ENCODE measurements around the gene METTL5. TPM values are rescaled to one million over a fixed set of nuclear protein-coding genes. Genes with fewer than 3 reads are reported as not detected.
A peak's percentile ranks its signal among the peaks of the same experiment; 100 is the strongest.
"Not testable (repeated sequence)": the region's sequence is repeated elsewhere in the genome, so short reads cannot be mapped to it uniquely, and the experiment has no call there.

The METTL5 gene
- polyA plus RNA-seq (ENCODE audit: insufficient read length in 3 of 3): 10 to 100 TPM; 42.3 to 48.0 (median 47.3) TPM
- long read RNA-seq, donor 1, transcript METTL5-201 (7 exons, 1,010 nt): minor isoform, 11 of 41 reads
- long read RNA-seq, donor 1, transcript METTL5-206 (8 exons, 880 nt): major isoform, 18 of 41 reads
- long read RNA-seq, donor 1, transcript METTL5-203 (8 exons, 800 nt): minor isoform, 11 of 41 reads
- long read RNA-seq, donor 1, partial matches to known transcripts: 0 of 41 reads
- long read RNA-seq, donor 1, other reads (novel, unspliced or antisense): 0 of 41 reads
- long read RNA-seq, donor 2, transcript METTL5-206 (8 exons, 880 nt): major isoform, 18 of 46 reads
- long read RNA-seq, donor 2, transcript METTL5-201 (7 exons, 1,010 nt): minor isoform, 9 of 46 reads
- long read RNA-seq, donor 2, transcript METTL5-203 (8 exons, 800 nt): major isoform, 18 of 46 reads
- long read RNA-seq, donor 2, partial matches to known transcripts: 0 of 46 reads
- long read RNA-seq, donor 2, other reads (novel, unspliced or antisense): 0 of 46 reads
- long read RNA-seq, donor 3, transcript METTL5-206 (8 exons, 880 nt): major isoform, 17 of 656 reads
- long read RNA-seq, donor 3, transcript METTL5-203 (8 exons, 800 nt): minor isoform, 5 of 656 reads
- long read RNA-seq, donor 3, transcript METTL5-201 (7 exons, 1,010 nt): minor isoform, 6 of 656 reads
- long read RNA-seq, donor 3, partial matches to known transcripts: 586 of 656 reads
- long read RNA-seq, donor 3, other reads (novel, unspliced or antisense): 41 of 656 reads
- long read RNA-seq, donor 4, transcript METTL5-201 (7 exons, 1,010 nt): minor isoform, 6 of 37 reads
- long read RNA-seq, donor 4, transcript METTL5-206 (8 exons, 880 nt): major isoform, 16 of 37 reads
- long read RNA-seq, donor 4, transcript METTL5-203 (8 exons, 800 nt): minor isoform, 15 of 37 reads
- long read RNA-seq, donor 4, partial matches to known transcripts: 0 of 37 reads
- long read RNA-seq, donor 4, other reads (novel, unspliced or antisense): 0 of 37 reads
- long read RNA-seq, donor 5, transcript METTL5-206 (8 exons, 880 nt): major isoform, 11 of 23 reads
- long read RNA-seq, donor 5, transcript METTL5-203 (8 exons, 800 nt): minor isoform, 9 of 23 reads
- long read RNA-seq, donor 5, partial matches to known transcripts: 0 of 23 reads
- long read RNA-seq, donor 5, other reads (novel, unspliced or antisense): 0 of 23 reads
- long read RNA-seq, donor 6, transcript METTL5-206 (8 exons, 880 nt): major isoform, 9 of 649 reads
- long read RNA-seq, donor 6, transcript METTL5-201 (7 exons, 1,010 nt): major isoform, 9 of 649 reads
- long read RNA-seq, donor 6, transcript METTL5-203 (8 exons, 800 nt): minor isoform, 6 of 649 reads
- long read RNA-seq, donor 6, partial matches to known transcripts: 530 of 649 reads
- long read RNA-seq, donor 6, other reads (novel, unspliced or antisense): 94 of 649 reads
- long read RNA-seq, donor 7, transcript METTL5-201 (7 exons, 1,010 nt): minor isoform, 9 of 712 reads
- long read RNA-seq, donor 7, transcript METTL5-203 (8 exons, 800 nt): minor isoform, 11 of 712 reads
- long read RNA-seq, donor 7, transcript METTL5-206 (8 exons, 880 nt): major isoform, 21 of 712 reads
- long read RNA-seq, donor 7, partial matches to known transcripts: 402 of 712 reads
- long read RNA-seq, donor 7, other reads (novel, unspliced or antisense): 267 of 712 reads
- long read RNA-seq, donor 8, transcript METTL5-201 (7 exons, 1,010 nt): major isoform, 5 of 9 reads
- long read RNA-seq, donor 8, partial matches to known transcripts: 0 of 9 reads
- long read RNA-seq, donor 8, other reads (novel, unspliced or antisense): 0 of 9 reads
- long read RNA-seq, donor 9, transcript METTL5-203 (8 exons, 800 nt): minor isoform, 16 of 45 reads
- long read RNA-seq, donor 9, transcript METTL5-206 (8 exons, 880 nt): major isoform, 22 of 45 reads
- long read RNA-seq, donor 9, transcript METTL5-201 (7 exons, 1,010 nt): minor isoform, 7 of 45 reads
- long read RNA-seq, donor 9, partial matches to known transcripts: 0 of 45 reads
- long read RNA-seq, donor 9, other reads (novel, unspliced or antisense): 0 of 45 reads
- long read RNA-seq, donor 10, transcript METTL5-206 (8 exons, 880 nt): minor isoform, 10 of 737 reads
- long read RNA-seq, donor 10, transcript METTL5-201 (7 exons, 1,010 nt): minor isoform, 10 of 737 reads
- long read RNA-seq, donor 10, transcript METTL5-203 (8 exons, 800 nt): major isoform, 13 of 737 reads
- long read RNA-seq, donor 10, partial matches to known transcripts: 649 of 737 reads
- long read RNA-seq, donor 10, other reads (novel, unspliced or antisense): 54 of 737 reads
- long read RNA-seq, donor 11, transcript METTL5-206 (8 exons, 880 nt): major isoform, 12 of 27 reads
- long read RNA-seq, donor 11, transcript METTL5-203 (8 exons, 800 nt): minor isoform, 10 of 27 reads
- long read RNA-seq, donor 11, transcript METTL5-201 (7 exons, 1,010 nt): minor isoform, 5 of 27 reads
- long read RNA-seq, donor 11, partial matches to known transcripts: 0 of 27 reads
- long read RNA-seq, donor 11, other reads (novel, unspliced or antisense): 0 of 27 reads
- long read RNA-seq, donor 12, transcript METTL5-203 (8 exons, 800 nt): minor isoform, 10 of 86 reads
- long read RNA-seq, donor 12, transcript METTL5-206 (8 exons, 880 nt): major isoform, 15 of 86 reads
- long read RNA-seq, donor 12, transcript METTL5-201 (7 exons, 1,010 nt): minor isoform, 11 of 86 reads
- long read RNA-seq, donor 12, partial matches to known transcripts: 49 of 86 reads
- long read RNA-seq, donor 12, other reads (novel, unspliced or antisense): 0 of 86 reads
- long read RNA-seq, donor 13, transcript METTL5-206 (8 exons, 880 nt): major isoform, 7 of 17 reads
- long read RNA-seq, donor 13, transcript METTL5-201 (7 exons, 1,010 nt): minor isoform, 6 of 17 reads
- long read RNA-seq, donor 13, partial matches to known transcripts: 0 of 17 reads
- long read RNA-seq, donor 13, other reads (novel, unspliced or antisense): 0 of 17 reads
- long read RNA-seq, donor 14: 0 reads
- long read RNA-seq, donor 15, transcript METTL5-201 (7 exons, 1,010 nt): minor isoform, 12 of 48 reads
- long read RNA-seq, donor 15, transcript METTL5-203 (8 exons, 800 nt): minor isoform, 14 of 48 reads
- long read RNA-seq, donor 15, transcript METTL5-206 (8 exons, 880 nt): major isoform, 21 of 48 reads
- long read RNA-seq, donor 15, partial matches to known transcripts: 0 of 48 reads
- long read RNA-seq, donor 15, other reads (novel, unspliced or antisense): 0 of 48 reads
- long read RNA-seq, donor 16, transcript METTL5-201 (7 exons, 1,010 nt): major isoform, 14 of 779 reads
- long read RNA-seq, donor 16, transcript METTL5-203 (8 exons, 800 nt): minor isoform, 13 of 779 reads
- long read RNA-seq, donor 16, transcript METTL5-206 (8 exons, 880 nt): minor isoform, 13 of 779 reads
- long read RNA-seq, donor 16, partial matches to known transcripts: 653 of 779 reads
- long read RNA-seq, donor 16, other reads (novel, unspliced or antisense): 85 of 779 reads

GRCh38 chr2:169824373-169825333 is at the start of gene METTL5:
METTL5 (minus strand) TSS chr2:169824905; CDS start chr2:169824597, 308 bp downstream.
- peak; percentile 77 for DNase-seq

GRCh38 chr2:169871994-169872393 is 47.3 kb upstream of the METTL5 start:
- DNase-seq: no peak

GRCh38 chr2:169871369-169871768 is 46.7 kb upstream of the METTL5 start:
- DNase-seq: not testable (repeated sequence)

- no peak for DNase-seq
Measured at GRCh38 chr2:169868951-169869350, 44.2 kb upstream of the METTL5 start.

GRCh38 chr2:169867579-169867978 is 42.9 kb upstream of the METTL5 start:
- DNase-seq: no peak

- DNase-seq: not testable (repeated sequence)
Measured at GRCh38 chr2:169866230-169866629, 41.5 kb upstream of the METTL5 start.

- DNase-seq: no peak
Measured at GRCh38 chr2:169865492-169865891, 40.8 kb upstream of the METTL5 start.

- no peak for DNase-seq
Measured at GRCh38 chr2:169862816-169863215, 38.1 kb upstream of the METTL5 start.

GRCh38 chr2:169860149-169860548 is 35.4 kb upstream of the METTL5 start:
- no peak for DNase-seq

- DNase-seq: no peak
Measured at GRCh38 chr2:169859423-169859822, 34.7 kb upstream of the METTL5 start.

- not testable (repeated sequence) for DNase-seq
Measured at GRCh38 chr2:169855281-169856258, 30.9 kb upstream of the METTL5 start.

GRCh38 chr2:169853041-169853668 is 28.4 kb upstream of the METTL5 start:
- no peak for DNase-seq

- DNase-seq: no peak
Measured at GRCh38 chr2:169849710-169850109, 25.0 kb upstream of the METTL5 start.
